HG02970 (cell line): Measurements from ENCODE around the gene DLG1.
"Not testable (repeated sequence)": the region's sequence is repeated elsewhere in the genome, so short reads cannot be mapped to it uniquely, and the experiment has no call there.

Source experiments
- ATAC-seq: cut with Tn5 transposase; IDR thresholded peaks from one replicate; pipeline ENCODE4 v1.9.1; 2021; ENCODE audit warnings: mild to moderate bottlenecking, moderate library complexity, moderate number of reproducible peaks; ENCODE audit not compliant: unreplicated experiment, low FRiP score

DLG1 gene

DNA sequence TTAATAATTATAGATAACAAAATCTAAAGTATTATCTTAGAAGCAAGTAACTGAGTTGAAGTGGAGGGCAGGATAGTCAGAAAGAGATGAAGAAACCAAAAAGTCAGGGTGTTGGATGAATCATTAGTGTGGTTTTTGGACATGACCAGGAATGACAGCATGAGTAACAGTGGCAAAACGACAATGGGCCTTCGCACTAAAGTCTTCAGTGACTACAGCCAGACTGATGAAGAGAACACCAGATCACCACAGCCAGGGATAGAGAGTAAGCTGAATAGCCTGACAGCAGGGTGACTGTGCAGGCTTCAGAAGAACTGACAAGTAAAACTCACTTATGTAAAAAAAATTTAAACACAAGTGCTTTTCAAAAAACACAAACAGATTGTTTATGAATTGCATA, 172.8 kb downstream of the DLG1 start:
- ATAC-seq: no peak

DNA sequence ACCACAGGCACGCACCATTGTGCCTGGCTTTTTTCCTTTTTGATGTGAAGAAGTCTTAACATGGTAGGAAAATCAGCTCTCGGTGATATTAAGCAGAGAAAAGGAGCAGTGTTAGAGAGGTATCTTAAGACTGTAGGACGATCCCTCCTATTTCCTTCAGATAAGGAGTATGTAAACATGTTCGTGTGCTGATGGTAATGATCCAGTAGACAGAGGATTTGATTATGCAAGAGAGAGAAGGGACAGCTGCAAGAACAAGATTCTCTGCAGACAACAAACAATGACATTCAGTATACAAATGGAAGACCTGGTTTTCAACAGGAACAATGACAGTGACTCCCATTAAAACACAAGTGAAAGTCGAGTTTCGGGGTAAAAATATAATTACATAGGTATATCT, 173.7 kb downstream of the DLG1 start:
- ATAC-seq: no peak

DNA sequence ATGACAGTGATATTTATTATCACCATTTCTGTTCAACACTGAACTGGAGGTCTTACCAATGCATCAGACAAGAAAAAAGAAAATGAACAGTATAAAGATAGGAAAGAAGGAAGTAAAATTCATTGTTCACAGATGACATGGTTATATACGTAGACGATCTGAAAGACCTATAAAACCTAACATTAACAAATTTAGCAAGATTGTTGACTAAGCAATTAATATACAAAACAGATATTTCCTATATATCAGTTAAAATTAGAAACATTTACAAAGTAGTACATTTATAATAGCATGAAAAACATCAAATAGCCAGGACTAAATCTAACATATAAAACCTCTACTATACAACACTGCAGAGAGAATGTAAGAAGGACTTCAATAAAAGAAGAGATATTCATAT, 176.0 kb downstream of the DLG1 start:
- no peak for ATAC-seq

DNA sequence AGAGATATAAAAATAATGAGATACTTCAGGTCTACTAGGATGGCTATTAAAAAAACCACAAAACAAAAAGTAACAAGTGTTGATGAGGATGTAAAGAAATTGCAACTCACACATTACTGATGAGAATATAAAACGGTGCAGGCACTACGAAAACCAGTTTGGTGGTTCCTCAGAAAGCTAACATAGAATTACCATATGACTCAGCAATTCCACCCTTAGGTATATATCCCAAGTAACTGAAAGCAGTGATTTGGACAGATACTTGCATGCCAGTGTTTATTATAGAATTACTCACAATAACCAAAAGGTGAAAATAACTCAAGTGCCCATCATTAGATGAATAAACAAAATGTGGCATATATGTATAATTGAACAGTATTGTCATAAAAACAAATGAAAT, 181.3 kb downstream of the DLG1 start:
- ATAC-seq: no peak

DNA sequence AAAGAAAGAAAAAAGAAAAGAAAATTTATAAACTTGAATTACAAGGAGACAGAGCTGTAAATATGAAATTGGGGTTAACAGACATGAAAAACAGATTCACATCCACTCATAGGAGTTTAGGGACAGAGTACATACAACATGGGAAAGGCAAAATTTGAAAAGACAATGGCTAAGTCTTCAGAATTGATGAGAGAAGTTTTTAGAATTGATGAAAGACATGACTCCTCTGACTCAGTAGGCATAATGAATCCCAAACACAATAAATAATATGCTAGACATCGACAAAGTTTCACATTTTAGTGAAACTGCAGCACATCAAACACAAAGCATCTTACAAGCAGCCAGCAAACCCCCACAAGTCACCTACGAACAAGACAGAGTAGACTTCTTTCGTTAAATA, 184.4 kb downstream of the DLG1 start:
- ATAC-seq: no peak

DNA sequence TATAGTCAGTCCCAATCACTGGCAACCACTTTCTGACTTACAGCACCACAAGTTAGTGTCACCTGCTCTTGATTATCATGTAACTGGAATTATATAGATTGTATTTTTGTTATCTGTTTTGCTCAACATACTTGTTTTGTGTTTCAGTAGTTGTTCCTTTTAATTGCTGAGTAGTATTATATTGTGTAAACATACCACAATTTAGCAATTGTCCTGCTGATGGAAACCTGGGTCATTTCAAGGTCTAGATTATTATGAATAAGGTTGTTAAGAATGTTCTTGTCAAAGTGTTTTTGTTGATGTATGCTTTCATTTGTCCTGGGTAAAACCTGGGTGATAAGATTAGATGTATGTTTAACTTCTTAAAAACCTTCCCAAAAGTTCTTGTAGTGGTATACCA, 186.7 kb downstream of the DLG1 start:
- ATAC-seq: no peak

DNA sequence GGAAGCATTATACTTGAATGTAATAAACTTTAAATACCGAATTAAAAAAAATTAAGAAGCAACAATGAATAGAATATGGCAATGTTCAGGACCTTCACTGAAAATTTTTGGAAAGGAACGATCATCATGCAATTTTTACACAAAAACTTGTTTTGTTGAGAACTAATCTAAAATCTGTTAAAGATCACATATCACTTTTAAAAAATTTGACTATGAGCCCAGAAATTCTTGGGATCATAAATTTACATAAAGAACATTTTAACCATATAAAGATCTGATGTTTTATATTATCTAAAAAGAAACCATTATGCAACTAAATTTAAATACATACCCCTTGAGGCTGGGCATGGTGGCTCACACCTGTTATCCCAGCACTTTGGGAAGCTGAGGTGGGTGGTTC, 192.6 kb downstream of the DLG1 start:
- no peak for ATAC-seq

DNA sequence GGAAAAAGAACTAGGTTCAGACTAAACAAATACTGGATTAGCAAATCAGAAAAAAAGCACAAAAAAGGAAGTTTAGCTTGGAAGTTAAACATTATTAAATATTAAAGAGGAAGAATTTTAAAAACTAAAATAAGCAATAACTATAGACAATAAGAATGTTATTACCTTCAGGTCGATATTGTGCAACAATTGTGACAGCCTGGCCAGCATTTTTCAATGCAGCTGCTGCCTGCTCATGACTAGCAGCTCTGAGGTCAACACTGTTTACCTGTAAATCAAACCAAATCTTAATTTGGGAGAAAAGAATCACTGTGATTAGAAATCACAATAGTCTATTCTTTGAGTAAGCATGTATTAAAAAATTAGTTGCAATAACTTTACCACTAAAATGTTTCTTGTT, 193.7 kb downstream of the DLG1 start:
- no peak for ATAC-seq

DNA sequence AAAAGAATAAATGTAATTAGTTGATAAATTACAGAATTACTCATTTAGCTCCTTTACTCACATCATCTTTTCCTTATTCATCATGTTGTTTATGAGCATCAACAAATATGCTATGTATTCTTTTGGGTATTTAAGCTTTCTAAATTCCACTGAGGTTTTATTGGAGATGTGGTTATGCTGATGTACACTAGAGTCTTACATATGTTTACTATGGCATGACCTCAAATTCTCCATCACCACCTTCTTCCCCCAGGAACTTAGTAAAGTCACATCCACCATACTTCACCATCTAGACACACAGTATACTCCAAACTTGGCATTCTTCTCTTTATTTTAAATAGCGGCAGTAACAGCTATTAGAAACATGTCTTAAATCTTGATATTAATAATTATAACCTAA, 194.6 kb downstream of the DLG1 start:
- no peak for ATAC-seq

DNA sequence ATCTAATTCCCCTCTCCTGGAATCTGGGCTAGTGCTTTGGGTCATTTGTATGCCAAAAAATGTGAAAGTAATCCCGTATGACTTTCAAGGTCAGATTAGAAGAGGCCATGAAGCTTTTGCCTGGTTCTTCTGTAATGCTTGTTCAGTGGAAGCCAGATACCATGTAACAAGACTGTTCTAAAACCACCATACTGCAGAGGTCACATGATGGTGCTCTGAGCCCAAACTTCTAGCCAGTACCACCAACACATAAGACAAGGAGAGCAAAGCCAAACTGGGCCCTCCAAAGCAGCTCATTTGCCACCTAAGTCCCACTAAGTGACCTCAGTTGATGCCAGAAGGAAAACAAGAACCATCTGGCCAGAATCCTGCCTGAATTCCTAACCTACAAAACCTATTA, 204.5 kb downstream of the DLG1 start:
- ATAC-seq: no peak

DNA sequence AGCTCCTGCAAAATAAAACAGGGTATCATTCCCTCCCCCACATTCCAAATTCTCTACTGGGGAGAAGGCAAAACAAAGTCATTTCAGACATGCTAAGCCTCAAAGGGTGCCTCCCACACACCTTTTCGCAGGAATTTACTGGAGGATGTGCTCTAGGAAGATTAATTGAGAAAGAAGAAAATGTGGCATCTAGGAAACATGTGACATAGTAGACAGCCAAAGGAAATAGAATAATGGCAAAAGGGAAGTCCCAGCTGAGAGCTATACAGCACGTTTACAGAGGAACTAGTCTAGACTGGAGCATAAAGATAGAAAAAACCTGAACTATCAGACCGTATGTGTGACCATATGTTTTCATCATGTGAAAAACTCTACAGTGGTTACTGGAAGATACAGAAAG, 210.0 kb downstream of the DLG1 start:
- ATAC-seq: no peak

DNA sequence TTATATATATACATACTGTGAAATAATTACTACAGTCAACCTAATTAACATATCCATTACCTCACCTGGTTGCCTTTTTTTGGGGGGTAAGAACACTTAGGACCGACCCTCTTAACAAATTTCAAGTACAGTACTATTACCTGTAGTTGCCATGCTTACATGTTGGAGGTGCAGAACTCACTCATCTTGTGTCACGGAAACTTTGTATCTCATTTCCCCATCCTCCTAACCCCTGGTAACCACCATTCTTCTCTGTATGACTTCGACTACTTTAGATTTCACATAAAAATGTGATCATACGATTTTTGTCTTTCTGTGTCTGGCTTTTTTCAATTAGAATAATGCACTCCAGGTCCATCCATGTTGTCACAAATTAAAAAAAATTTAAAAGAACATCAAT, 213.3 kb downstream of the DLG1 start:
- ATAC-seq: no peak

DNA sequence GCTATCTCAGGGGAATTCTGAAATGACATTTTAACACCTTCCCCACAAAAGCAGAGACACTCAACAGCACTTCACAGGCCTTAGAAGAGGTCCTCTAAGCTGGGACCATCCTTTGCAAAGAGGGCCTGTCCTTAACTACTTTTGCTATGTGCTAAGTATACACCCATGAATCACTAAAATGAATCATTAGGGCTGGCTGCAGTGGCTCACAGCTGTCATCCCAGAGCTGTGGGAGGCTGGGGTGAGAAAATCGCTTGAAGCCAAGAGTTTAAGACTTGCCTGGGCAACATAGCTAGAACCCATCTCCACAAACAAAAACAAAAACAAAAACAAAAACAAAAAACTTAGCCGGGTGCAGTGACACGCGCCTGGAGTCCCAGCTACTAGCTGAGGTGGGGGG, 214.9 kb downstream of the DLG1 start:
- ATAC-seq: no peak

DNA sequence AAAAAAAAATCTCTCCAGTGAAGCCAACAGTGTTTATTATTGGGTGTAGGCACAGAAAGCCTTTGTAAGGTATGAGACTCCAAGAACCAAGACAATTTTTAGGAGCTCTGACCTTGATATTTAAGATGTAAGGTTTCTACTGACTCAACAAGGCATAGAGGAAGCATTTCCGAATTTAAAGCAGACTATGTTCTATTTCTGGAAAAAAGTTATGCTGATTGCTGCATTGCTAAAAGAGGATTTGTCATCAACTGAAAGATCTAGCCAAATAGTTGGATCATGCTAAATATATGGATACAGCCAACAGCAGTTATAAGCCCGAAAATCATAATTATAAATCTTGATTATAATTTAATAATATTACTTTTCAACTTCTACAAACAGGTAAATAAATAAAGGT, 215.5 kb downstream of the DLG1 start:
- no peak for ATAC-seq

DNA sequence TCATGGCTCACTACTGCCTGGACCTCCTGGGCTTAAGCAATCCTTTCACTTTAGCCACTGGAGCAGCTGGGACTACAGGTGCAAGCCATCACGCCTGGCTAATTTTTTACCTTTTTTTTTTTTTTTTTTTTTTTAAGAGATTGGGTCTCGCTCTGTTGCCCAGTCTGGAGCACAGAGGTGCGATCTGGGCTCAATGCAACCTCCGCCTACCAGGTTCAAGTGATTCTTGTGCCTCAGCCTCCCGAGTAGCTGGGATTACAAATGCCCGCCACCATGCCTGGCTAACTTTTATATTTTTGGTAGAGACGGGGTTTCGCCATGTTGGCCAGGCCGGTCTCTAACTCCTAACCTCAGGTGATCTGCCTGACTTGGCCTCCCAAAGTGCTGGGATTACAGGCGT, 218.1 kb downstream of the DLG1 start:
- ATAC-seq: no peak

DNA sequence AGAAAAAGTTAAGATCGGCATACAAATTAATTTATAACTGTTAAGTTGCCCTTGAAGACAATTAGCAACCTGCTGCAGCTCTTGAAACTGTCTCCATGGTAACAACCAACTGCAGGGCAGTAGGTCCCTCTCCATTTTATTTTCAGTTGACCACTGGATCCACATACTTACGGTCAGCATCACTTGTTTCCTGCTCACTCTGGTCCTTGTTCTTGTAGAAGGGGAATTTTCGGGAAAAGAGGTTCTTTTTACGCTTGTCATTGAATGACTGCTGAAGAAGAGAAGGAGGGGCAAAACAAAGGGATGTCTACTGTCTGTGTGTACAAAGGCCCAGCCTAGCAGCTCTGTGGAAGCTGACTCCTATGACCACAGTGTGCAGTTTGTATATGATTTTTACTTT, 222.0 kb downstream of the DLG1 start:
- no peak for ATAC-seq

DNA sequence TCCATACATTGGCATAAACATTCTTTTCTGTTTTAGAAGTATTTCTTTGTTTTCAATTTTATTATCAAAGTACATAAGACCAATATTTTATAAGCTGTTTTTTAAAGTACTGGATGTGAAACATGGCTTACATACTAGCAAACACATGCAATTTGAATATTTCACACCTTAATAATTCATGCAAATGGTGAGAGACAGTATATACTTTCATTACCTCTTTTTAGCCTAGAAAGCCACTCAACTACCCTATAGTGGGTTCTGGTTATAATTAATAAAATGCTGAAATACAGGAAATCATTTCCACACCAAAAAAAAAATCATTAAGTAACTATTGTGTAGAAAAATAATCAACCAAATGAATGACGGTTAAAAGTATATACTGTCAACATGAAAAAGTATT, 230.3 kb downstream of the DLG1 start:
- ATAC-seq: no peak

DNA sequence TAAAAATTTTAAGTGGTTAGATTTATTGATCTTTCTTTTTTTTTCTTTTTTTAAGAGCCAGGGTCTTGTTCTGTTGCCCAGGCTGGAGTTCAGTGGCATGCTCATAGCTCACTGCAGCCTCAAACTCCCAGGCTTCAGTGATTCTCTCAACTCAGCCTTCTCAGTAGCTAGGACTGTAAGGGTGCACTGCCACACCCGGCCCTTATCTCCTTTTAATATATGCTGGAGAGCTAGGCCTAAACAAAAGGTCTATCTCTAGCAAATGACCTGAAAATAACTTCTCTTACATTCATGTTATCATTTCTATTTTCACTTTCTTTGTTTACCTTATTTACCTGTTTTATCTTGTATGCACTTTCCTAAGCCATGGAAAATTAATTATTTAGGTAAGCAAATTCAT, 233.6 kb downstream of the DLG1 start:
- no peak for ATAC-seq

DNA sequence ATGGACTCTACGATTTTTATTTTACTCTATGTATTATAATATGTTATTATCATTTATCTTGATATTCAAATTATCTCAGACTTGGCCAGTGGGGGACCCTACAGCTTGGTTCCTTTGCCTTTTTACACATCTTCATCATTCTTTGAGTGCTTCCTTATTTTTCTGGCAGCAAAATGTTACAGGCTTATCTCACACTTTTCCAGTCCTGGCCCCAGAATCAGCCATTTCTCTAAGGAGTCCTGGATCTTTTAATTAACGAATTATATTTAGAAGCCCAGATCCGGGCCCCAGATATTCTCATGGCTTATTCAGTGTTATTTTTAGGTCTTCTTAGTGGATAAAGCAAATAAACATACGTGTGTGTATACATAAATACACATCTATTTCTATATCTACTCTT, 236.0 kb downstream of the DLG1 start:
- no peak for ATAC-seq

DNA sequence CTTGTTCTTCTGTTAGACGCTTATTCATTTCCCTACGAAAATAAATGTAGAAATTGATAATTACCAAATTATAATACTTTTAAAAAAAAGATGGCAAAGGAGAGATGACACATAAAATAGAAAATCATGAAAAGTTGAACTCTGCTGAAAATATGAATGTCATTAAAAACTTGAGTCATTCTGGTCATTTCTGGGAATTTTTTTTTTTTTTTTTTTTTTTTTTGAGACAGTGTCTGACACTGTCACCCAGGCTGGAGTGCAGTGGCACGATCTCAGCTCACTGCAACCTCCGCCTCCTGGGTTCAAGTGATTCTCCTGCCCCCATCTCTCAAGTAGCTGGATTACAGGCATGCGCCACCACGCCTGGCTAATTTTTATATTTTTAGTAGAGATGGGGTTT, 246.8 kb downstream of the DLG1 start:
- not testable (repeated sequence) for ATAC-seq

DNA sequence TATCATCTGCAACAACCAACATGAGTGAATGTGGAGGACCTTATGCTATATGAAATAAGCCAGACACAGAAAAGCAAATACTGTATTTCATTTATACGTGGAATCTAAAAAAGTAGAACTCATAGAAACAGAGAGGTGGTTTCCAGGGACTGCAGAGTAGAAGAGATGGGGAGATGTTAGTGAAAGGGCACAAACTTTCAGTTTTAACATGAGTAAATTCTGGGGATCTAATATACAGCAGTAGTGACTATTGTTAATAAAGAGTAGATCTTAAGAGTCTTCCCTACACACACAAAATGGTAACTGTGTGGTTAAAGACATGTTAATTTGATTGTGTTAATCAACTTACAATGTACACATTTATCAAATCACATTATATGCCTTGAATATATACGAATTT, 247.9 kb downstream of the DLG1 start:
- ATAC-seq: no peak

DNA sequence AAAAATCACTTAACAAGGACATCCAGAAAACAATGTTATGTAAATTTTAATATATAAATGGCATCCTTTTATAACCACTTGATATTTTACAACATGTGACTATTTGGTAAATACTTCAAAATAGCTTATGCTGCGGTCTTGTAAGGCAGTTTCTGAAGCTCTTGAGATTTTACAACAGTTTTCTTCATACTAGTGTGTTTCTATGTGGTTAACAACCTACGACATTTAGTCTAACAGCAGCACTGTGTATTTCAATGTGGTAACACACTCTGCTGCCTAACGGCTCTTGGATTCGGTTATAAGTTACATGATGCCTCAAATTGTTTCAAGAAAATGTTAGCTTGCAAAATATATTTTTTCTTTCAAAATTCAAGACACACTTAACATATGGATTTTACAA, 255.9 kb downstream of the DLG1 start:
- ATAC-seq: no peak

DNA sequence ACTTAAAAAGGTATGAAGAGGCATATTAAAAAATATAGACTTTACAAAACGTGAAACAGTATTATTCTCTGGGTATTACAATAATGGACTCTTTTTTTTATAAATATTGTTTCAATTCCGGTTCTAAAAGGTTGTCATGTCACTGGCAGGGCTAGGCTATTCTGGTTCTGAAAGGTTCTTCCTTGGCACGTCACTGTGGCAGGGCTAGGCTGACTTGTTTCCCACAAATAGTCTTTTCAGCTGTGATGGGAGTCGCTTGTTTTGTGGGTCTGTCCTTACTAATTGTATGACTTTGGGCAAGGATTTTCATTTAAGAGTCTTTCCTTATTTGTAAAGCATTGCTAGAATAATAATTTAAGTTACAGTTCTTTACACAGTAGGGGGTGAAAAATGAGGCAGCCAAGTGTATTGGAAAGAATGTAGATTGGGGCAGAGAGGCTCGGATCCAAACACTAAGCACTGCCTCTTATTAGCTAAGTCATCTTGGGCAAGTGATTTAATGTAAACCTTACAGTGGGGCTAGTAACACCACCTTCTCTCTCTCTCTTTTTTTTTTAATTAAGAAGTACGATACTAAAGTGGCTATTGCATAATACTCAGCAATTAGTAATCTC, 256.4 kb downstream of the DLG1 start:
- ATAC-seq: no peak
